Germinal center (tissue), 1 donor: ENCODE results near the gene BARD1.
"Not testable (repeated sequence)": the region's sequence is repeated elsewhere in the genome, so short reads cannot be mapped to it uniquely, and the experiment has no call there.

Source experiments
- DNase-seq: peaks from one replicate; pipeline ENCODE4 v3.0.0; 2012; ENCODE audit warnings: mixed read lengths, low spot score

The BARD1 gene

DNA sequence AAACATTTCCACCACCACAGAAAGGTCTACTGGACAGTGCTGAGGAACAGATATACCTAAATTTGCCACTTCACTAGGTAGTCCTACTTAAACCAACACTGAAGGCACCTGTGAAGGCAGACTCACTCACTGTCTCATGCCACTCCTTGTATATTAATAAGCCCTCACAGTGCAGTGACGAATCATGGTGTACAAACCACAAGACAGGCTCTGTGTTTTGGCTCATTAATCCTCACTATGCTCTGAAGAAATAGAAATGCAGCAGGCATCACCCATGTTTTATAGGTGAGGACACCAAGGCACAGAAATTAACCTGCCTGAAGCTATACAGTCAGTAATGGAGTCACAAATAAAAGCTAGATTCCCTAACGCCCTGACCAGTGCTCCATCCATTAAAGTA is 44.3 kb downstream of the BARD1 start:
- no peak for DNase-seq

DNA sequence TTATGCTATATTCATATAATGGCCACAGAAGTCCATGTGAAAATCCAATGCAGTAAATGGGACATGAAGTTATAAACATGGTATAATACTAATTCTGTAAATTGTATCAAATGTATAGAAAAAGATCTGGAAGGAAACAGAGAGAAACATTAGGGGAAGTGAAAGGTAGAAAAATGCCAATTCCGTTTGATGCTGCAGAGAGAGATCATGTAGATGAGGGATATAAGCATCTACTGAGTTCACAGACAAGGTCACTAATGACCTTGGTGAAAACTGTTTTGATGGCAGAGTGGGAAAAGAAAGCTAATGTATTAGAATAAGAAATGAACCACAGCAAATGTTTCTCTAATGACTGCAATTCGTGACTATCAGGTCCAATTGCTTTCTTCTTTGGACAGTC is 56.0 kb downstream of the BARD1 start:
- no peak for DNase-seq

DNA sequence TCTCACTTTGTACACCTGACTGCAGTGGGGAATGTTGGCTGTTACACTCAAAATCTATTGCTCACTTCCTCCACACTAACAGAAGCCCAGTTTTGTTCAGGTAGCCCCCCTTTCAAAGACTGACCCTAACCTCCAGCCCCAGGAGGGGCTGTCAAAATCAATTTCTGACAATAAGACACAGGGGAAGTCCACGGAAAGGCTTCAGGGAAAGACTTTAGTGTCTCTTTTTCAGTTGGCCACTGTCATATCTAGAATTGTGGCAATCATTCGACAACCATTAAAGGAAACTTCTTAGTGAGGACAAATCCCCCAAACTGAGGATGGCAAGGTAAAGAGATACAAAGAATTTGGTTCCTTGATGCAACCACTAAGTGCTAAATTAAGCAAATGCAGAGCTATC is 59.0 kb downstream of the BARD1 start:
- no peak for DNase-seq

DNA sequence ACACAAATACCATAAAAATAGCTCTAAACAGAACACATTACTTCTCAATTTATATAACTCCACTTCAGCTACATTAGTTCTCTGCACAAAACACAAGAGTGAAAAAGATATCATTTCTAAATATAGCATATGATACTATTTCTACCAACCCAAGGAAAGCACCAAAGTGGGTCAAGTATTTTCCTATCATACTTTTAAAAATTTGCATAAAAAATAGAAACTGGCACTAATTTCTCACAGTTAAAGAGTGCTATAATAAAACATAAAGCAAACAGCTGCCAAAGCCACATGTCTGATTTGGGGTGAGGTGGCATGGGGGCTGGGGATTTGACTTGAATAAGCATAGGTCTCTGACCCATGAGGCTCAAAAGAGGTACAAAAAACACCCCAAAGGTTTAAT is 61.5 kb downstream of the BARD1 start:
- no peak for DNase-seq

DNA sequence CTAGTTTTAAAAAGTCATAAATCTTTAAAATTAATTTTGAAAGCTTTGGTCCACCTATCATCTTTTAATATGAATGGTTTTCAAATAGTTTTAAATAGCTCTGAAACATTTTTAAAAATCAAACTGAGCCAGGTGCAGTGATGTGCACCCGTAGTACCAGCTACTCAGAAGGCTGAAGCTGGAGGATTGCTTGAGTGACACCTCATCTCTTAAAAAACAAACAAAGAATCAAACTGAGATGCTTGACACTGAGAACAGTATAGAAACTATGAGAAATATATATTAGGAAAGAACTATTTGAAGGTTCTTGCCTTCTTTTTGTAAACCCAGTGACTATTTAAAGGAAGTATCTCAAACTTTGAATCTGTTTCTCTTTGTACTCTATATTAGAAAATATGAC is 67.4 kb downstream of the BARD1 start:
- DNase-seq = no peak

DNA sequence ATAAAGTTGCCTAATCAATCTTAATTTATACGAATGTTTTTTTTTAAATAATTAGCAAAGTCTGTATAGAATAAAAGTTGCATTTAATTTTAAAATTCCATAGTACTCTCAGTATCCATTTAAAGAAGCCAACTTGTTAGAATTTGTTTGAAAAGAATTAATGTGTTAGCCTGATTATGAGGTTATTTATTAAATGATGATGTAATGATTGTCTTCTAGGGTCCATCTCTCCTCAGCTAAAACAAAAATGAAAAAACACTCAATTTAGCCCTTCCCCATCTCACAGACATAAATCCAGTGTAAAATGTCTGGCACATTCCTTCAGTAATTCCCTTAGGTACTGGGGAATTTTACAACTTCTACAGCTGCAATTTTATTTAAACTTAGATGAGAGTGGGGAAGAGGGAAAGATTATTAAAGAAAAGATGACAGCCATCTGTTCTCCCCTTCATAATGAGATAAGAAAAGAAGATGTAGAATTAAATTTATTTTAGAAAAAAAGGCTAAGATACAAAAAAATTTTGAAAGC is 68.6 kb downstream of the BARD1 start:
- no peak for DNase-seq

DNA sequence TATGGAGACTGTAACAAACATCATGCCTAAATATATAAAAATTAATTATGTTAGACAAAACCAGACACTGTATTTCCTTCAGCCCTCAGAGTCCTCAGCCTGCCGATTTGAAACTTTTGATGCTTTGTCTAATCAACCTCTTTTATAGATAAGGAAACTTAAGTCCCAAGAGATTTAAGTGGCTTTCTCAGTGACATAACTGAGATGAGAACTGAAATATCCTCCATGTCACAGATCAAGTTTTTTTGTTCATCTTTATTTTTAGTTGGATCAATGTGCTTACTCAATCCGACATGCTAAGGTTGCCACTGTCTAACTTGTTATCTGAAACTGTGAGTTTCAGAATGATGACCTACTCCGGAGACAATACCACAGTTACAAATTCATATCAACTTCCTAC is 72.3 kb downstream of the BARD1 start:
- DNase-seq = no peak

DNA sequence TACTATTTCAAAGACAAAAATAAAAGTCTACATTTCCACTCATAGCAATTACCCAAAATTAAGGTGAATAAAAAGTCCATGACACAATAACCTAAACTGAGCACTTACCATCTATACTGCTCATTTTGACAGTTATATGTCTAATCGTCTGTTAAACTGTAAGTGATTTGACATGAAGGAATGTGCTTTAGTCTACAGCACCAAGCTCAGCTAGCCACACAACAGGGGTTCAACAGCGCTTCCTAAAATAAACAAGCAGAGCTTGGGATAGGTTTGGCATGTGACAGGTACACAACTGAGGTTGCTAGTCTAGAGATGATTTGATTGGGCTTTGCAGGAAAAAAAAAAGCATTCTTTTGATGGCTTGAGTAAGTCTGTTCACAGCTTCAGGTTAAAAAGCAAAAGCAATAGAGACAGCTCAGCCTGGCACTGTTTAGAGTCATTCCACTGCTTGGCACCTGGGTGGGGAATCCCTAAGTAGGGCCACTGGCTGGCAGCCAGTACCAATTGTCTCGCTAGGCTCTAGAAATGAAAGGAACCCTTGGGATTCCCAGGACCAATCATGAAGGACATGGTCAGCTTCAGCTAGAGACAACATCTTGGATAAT is 78.6 kb downstream of the BARD1 start:
- no peak for DNase-seq

DNA sequence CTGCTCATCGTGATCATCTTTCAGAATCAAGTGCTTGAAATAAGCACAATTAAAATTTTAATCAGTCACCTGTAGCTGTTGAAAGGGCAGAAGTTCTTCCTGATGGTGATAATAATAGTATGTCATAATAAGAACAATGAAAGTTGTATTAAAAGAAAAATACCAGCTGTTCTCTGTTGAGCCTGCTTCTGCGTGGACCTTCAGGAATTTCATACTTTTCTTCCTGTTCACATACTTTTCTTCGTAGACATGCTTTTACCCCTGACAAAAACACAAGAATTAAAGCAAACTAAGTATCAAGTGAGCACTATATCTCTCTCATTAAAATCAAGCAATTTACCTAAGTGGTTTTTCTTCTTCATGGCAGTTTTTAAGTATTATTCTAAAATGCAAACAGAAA is 79.2 kb downstream of the BARD1 start:
- no peak for DNase-seq

DNA sequence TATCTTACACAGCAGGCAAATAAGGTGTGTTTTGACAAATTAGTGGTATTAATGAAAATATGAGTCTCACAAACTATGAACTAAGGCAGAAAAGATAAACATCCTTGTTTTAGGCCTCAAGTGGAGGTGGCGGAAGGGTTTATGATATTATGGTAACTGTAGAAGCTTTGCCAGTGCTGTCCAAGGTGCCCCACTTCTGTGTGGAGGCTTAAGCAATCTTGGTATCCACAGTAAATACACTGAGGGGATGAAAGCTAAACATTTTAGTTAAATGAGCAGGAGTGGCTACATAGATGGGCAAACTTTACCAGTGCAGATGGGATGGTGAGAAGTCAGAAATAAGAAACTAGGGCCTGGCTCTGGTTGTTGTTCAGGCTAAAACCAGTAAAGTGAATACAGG is 84.7 kb downstream of the BARD1 start:
- no peak for DNase-seq

DNA sequence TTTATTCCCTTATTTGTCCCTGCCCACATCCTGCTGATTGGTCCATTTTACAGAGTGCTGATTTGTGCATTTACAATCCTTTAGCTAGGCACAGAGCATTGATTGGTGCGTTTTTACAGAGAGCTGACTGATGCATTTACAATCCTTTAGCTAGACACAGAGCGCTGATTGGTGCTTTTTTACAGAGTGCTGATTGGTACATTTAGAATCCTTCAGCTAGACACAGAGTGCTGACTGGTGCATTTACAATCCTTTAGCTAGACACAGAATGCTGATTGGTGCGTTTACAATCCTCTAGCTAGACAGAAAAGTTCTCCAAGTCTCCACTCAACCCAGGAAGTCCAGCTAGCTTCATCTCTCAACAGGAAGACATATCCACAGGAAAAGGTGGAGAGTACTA is 91.6 kb downstream of the BARD1 start:
- not testable (repeated sequence) for DNase-seq

DNA sequence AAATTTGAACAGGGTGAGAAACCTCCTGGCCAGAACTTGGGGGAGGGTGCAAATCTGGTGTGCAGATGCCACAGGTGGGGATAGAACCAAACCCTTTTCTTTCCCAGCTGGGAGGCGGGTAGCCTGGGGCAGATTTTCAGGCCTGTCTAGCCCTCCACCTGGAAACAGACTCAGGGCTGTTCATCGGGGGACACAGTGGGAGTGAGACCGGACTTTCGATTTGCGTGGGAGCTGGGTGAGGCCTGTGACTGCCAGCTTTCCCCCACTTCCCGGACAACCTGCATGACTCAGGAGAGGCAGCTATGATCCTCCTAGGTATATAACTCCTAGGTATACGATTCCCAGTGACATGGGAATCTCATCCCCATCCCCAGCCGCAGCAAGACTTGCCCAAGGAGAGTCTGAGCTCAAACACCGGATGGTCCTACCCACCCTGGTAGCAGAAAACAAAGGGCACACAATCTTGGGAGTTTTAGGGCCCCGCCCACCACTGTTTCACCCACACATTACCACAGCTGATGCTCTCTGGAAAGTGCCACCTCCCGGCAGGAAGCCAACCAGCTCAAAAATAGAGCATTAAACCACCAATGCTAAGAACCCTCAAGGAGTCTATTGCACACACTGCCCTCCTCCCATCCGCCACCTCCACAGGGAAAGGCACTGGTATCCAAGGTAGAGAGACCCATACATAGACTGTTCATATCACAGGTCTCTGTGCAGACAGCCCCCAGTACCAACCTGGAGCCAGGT is 92.5 kb downstream of the BARD1 start:
- no peak for DNase-seq

GRCh38 chr2:214715025-214715424 is 94.5 kb downstream of the BARD1 start:
- DNase-seq = no peak

GRCh38 chr2:214713080-214713830 is 96.2 kb downstream of the BARD1 start:
- DNase-seq = no peak

- no peak for DNase-seq
Measured at GRCh38 chr2:214710729-214711128, 98.8 kb downstream of the BARD1 start.

DNA sequence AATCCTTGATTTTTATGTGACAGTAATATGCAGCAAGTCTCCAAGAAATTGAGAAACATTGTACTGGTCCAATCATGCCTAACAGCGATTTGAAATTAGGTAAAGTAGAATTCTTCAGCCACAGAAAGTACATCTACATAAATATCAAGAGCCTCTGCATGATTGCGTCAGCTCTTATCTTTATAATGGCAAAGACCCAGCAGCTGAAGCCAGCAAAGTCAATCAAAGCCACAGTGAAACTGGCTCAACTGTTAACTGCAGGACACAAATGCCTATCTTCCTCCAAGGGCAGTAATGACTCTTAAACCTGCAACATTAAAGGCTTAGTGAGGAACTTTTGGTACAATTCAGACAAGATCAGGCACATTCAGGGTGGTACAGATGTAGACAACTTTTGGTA is 102.5 kb downstream of the BARD1 start:
- no peak for DNase-seq

GRCh38 chr2:214699236-214699635 is 110.2 kb downstream of the BARD1 start:
- DNase-seq = no peak

- DNase-seq = no peak
Measured at GRCh38 chr2:214696681-214697080, 112.8 kb downstream of the BARD1 start.

DNA sequence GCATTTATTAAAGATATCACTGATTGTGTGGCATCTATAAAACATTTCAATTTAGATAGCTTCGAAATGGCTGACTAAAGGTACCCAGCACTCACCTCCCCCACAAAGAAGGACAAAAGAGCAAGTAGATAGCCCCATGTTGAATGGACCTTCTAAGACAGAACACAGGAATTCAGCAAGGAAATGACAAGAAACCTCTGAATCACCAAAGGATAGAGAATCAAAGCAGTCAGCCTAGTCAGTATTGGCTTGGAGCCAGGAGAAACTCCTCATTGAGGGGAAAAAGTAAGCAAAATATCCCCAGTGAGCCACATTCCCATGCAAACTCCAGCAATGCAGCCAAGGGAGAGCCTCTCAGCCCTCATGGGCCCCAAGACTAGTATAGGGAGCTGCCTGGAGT is 113.7 kb downstream of the BARD1 start:
- no peak for DNase-seq

GRCh38 chr2:214683557-214683956 is 125.9 kb downstream of the BARD1 start:
- not testable (repeated sequence) for DNase-seq

GRCh38 chr2:214679736-214680135 is 129.7 kb downstream of the BARD1 start:
- DNase-seq = no peak

DNA sequence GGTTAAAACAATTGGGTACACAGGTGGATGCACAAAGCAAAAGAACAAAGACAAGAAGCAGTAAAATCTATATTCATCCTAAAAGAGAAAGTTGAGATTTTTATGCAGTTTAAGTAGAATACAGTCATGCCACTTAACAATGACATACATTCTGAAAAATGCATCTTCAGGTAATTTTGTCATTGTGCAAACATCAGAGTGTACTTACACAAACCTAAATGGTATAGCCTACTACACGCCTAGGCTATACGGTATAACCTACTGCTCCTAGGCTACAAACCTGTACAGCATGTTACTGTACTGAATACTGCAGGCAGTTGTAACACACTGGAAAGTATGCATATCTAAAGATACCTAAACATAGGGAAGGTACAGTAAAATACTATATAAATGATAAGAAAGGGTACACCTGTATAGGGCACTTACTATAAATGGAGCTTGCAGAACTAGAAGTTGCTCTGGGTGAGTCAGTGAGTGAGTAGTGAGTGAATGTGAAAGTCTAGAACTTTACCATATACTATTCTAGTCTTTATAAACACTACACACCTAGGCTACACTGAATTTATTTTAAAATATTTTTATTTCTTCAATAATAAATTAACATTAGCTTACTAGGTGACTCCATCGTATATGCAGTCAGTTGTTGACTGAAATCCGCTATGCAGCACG is 132.9 kb downstream of the BARD1 start:
- DNase-seq = no peak
